OCI-LY1 (cell line): ENCODE data around the gene FYB1.

Experiments used
- H2AFZ ChIP-seq: fragments of 200-600 bp; sonication (generic), shearing (Covaris generic); 2 replicates; pipeline ENCODE4 v1.6.0; 2014; ENCODE audit warnings: antibody characterized with exemption, mild to moderate bottlenecking, low read length
- H3F3A ChIP-seq: fragments of 200-600 bp; sonication (generic), shearing (Covaris generic); 2 replicates; pipeline ENCODE4 v1.6.0; 2014; ENCODE audit warnings: mild to moderate bottlenecking, antibody characterized with exemption, low read length, moderate library complexity; ENCODE audit not compliant: insufficient read depth
- H3K27ac ChIP-seq: fragments of 200-600 bp; sonication (generic); 2 replicates; pipeline ENCODE4 v1.5.1; 2014; ENCODE audit warnings: low read length, mixed run types, mild to moderate bottlenecking, low read depth; ENCODE audit not compliant: poor library complexity, severe bottlenecking
- H3K27me3 ChIP-seq: fragments of 200-600 bp; sonication (generic); 2 replicates; pipeline ENCODE4 v1.6.0; 2014; ENCODE audit warnings: antibody characterized with exemption, mild to moderate bottlenecking, low read length, moderate library complexity; ENCODE audit not compliant: insufficient read depth
- H3K36me3 ChIP-seq: fragments of 200-600 bp; sonication (generic); 2 replicates; pipeline ENCODE4 v1.6.1; 2014; ENCODE audit warnings: mild to moderate bottlenecking, antibody characterized with exemption, low read length, moderate library complexity, mixed read lengths; ENCODE audit not compliant: insufficient read depth
- H3K4me1 ChIP-seq: fragments of 200-600 bp; sonication (generic); 2 replicates; pipeline ENCODE4 v1.5.1; 2014; ENCODE audit warnings: mild to moderate bottlenecking, low read length, moderate library complexity; ENCODE audit not compliant: insufficient read depth, severe bottlenecking
- H3K4me2 ChIP-seq: fragments of 200-600 bp; sonication (generic), shearing (Covaris generic); 2 replicates; pipeline ENCODE4 v1.6.1; 2014; ENCODE audit warnings: low read length
- H3K4me3 ChIP-seq: fragments of 200-600 bp; sonication (generic); 2 replicates; pipeline ENCODE4 v1.5.1; 2014; ENCODE audit warnings: low read length, low read depth, mild to moderate bottlenecking, mixed read lengths; ENCODE audit not compliant: poor library complexity, severe bottlenecking
- H3K79me2 ChIP-seq: fragments of 200-600 bp; shearing (Covaris generic); 2 replicates; pipeline ENCODE4 v1.6.1; 2016; ENCODE audit warnings: mixed run types, low read length, mixed read lengths; ENCODE audit not compliant: insufficient read depth
- H3K9ac ChIP-seq: fragments of 200-600 bp; sonication (generic), shearing (Covaris generic); 2 replicates; pipeline ENCODE4 v1.6.1; 2014; ENCODE audit warnings: mild to moderate bottlenecking, low read length, mixed read lengths
- H3K9me2 ChIP-seq: fragments of 200-600 bp; sonication (generic), shearing (Covaris generic); 2 replicates; pipeline ENCODE4 v1.6.1; 2014; ENCODE audit warnings: low read depth, mild to moderate bottlenecking, low read length, mixed read lengths
- H3K9me3 ChIP-seq: fragments of 200-600 bp; shearing (Covaris generic); 2 replicates; pipeline ENCODE4 v1.6.1; 2014; ENCODE audit warnings: low read length, mixed read lengths
- H4K20me1 ChIP-seq: fragments of 200-600 bp; sonication (generic), shearing (Covaris generic); 2 replicates; pipeline ENCODE4 v1.6.0; 2016; ENCODE audit warnings: mild to moderate bottlenecking, low read length; ENCODE audit not compliant: insufficient read depth
- CTCF ChIP-seq: fragments of 200-600 bp; sonication (generic), shearing (Covaris generic); IDR thresholded peaks from 2 replicates; pipeline ENCODE4 v1.5.1; 2017; ENCODE audit warnings: mild to moderate bottlenecking, antibody characterized with exemption, low read length, moderate library complexity, mixed read lengths
- EZH2 ChIP-seq: fragments of 200-600 bp; sonication (generic), shearing (Covaris generic); IDR thresholded peaks from 2 replicates; pipeline ENCODE4 v1.8.0; 2017; ENCODE audit warnings: borderline replicate concordance, mixed run types, mild to moderate bottlenecking, antibody characterized with exemption, low read length, moderate library complexity, mixed read lengths

The FYB1 gene

DNA sequence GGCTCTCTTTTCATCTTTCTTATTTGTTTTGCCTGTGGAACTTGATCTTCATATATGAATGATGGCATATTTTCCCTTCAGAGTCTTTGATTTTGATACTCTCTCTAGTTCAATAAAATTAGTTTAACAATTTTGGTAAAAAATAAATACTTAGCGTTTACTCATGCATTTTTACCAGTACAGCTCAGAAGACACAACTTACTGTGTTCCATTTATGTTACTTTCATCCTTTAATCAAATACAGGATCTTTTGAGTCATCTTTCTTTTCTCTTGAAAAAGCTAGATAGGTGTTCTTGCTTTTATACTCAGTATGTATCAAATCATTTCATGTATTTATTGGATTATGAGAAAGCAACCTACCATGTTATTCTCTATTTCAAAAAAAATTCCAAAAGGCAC is 98.0 kb downstream of the FYB1 start:
- no peaks in the 10 kb centered on the region for H3K9me3 ChIP-seq
- H3K27me3 ChIP-seq = no peaks in the 10 kb centered on the region
- no peaks in the 10 kb centered on the region for H3K9me2 ChIP-seq
- H3K4me1 ChIP-seq = no peaks in the 10 kb centered on the region
- H4K20me1 ChIP-seq = no peaks in the 10 kb centered on the region
- H3K36me3 ChIP-seq = no peaks in the 10 kb centered on the region
- H3K4me2 ChIP-seq = no peak overlapping the region
- TF ChIP-seq EZH2 (no peak), CTCF (no peak)
- H2AFZ ChIP-seq = no peak overlapping the region
- no peak overlapping the region for H3K27ac ChIP-seq
- H3K79me2 ChIP-seq = no peaks in the 10 kb centered on the region
- H3K9ac ChIP-seq = no peak overlapping the region
- no peaks in the 10 kb centered on the region for H3F3A ChIP-seq
- no peak overlapping the region for H3K4me3 ChIP-seq

DNA sequence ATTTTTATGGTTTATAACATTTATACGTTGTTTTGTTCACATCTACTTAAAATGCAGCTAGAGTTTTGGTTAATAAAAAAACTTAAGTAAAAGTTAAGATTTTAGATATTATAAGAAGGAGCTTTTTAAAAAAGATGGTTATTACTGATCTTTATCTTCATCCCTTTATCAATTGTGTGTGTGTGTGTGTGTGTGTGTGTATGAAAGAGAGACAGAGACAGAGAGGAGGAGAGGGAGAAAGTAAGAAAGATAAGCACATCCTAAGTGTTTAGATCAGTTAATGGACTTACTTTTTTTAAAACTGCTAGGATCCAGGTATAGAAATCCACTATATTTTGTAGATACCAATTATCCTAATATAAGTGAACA is 99.3 kb downstream of the FYB1 start:
- Histone ChIP-seq H3K9ac (no peak overlapping the region), H3F3A (no peaks in the 10 kb centered on the region), H3K27me3 (no peaks in the 10 kb centered on the region), H3K9me3 (no peaks in the 10 kb centered on the region), H3K27ac (no peak overlapping the region), H4K20me1 (no peaks in the 10 kb centered on the region), H3K4me2 (no peak overlapping the region), H3K4me1 (no peaks in the 10 kb centered on the region), H3K36me3 (no peaks in the 10 kb centered on the region), H3K9me2 (no peaks in the 10 kb centered on the region), H3K4me3 (no peak overlapping the region), H3K79me2 (no peaks in the 10 kb centered on the region), H2AFZ (no peak overlapping the region)
- TF ChIP-seq EZH2 (no peak), CTCF (no peak)

- no peak overlapping the region for H3K9ac ChIP-seq
- no peaks in the 10 kb centered on the region for H3K36me3 ChIP-seq
- no peaks in the 10 kb centered on the region for H3K9me2 ChIP-seq
- no peak overlapping the region for H2AFZ ChIP-seq
- H4K20me1 ChIP-seq = no peaks in the 10 kb centered on the region
- no peak overlapping the region for H3K4me2 ChIP-seq
- no peaks in the 10 kb centered on the region for H3K9me3 ChIP-seq
- no peak for TF ChIP-seq EZH2
- TF ChIP-seq CTCF = no peak
- no peaks in the 10 kb centered on the region for H3K79me2 ChIP-seq
- no peaks in the 10 kb centered on the region for H3K4me1 ChIP-seq
- no peaks in the 10 kb centered on the region for H3K27me3 ChIP-seq
- no peak overlapping the region for H3K27ac ChIP-seq
- H3K4me3 ChIP-seq = no peak overlapping the region
- no peaks in the 10 kb centered on the region for H3F3A ChIP-seq
These were observed 99.8 kb downstream of the FYB1 start for GRCh38 chr5:39119404-39120051.
